ENCODE results near the gene STXBP6.

- no peak for TF ChIP-seq EZH2phosphoT487 (IDR thresholded peaks at IDR 0.05; ENCODE audit: borderline replicate concordance, low read length)
- TF ChIP-seq, protein P1, sequence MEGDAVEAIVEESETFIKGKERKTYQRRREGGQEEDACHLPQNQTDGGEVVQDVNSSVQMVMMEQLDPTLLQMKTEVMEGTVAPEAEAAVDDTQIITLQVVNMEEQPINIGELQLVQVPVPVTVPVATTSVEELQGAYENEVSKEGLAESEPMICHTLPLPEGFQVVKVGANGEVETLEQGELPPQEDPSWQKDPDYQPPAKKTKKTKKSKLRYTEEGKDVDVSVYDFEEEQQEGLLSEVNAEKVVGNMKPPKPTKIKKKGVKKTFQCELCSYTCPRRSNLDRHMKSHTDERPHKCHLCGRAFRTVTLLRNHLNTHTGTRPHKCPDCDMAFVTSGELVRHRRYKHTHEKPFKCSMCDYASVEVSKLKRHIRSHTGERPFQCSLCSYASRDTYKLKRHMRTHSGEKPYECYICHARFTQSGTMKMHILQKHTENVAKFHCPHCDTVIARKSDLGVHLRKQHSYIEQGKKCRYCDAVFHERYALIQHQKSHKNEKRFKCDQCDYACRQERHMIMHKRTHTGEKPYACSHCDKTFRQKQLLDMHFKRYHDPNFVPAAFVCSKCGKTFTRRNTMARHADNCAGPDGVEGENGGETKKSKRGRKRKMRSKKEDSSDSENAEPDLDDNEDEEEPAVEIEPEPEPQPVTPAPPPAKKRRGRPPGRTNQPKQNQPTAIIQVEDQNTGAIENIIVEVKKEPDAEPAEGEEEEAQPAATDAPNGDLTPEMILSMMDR (IDR thresholded peaks at IDR 0.05; ENCODE audit: low read depth, low read length, poor library complexity, severe bottlenecking) = no peak
Measured at GRCh38 chr14:24984846-24985589, 64.9 kb downstream of the STXBP6 start.
